GM18861 (cell line): Measurements from ENCODE around the gene AP1G1.
"Not testable (repeated sequence)": the region's sequence is repeated elsewhere in the genome, so short reads cannot be mapped to it uniquely, and the experiment has no call there.

Source experiments
- ATAC-seq: cut with Tn5 transposase; IDR thresholded peaks from one replicate; pipeline ENCODE4 v1.9.1; 2021; ENCODE audit not compliant: unreplicated experiment

Gene AP1G1

GRCh38 chr16:71808593-71809459, at the start of gene AP1G1:
AP1G1 (minus strand) TSS chr16:71808834; CDS start chr16:71789479, 19,355 bp downstream.
- ATAC-seq: peak; percentile 61

- no peak for ATAC-seq
Observed at GRCh38 chr16:71855937-71856662, 47.5 kb upstream of the AP1G1 start.

- ATAC-seq: no peak
Observed at GRCh38 chr16:71854369-71854948, 45.8 kb upstream of the AP1G1 start.

- peak; percentile 80 for ATAC-seq
Observed at GRCh38 chr16:71853413-71853812, 44.8 kb upstream of the AP1G1 start.

GRCh38 chr16:71852561-71852960, 43.9 kb upstream of the AP1G1 start:
- no peak for ATAC-seq

- ATAC-seq: no peak
Observed at GRCh38 chr16:71852158-71852557, 43.5 kb upstream of the AP1G1 start.

GRCh38 chr16:71851746-71852145, 43.1 kb upstream of the AP1G1 start:
- ATAC-seq: no peak

- ATAC-seq: no peak
Observed at GRCh38 chr16:71848622-71849021, 40.0 kb upstream of the AP1G1 start.

- no peak for ATAC-seq
Observed at GRCh38 chr16:71847096-71847495, 38.5 kb upstream of the AP1G1 start.

- ATAC-seq: no peak
Observed at GRCh38 chr16:71846431-71846830, 37.8 kb upstream of the AP1G1 start.

GRCh38 chr16:71845639-71846430, 37.2 kb upstream of the AP1G1 start, which contains the start of gene ATXN1L:
ATXN1L (plus strand) TSS chr16:71845976; CDS start chr16:71849741, 3,765 bp downstream.
- peak; percentile 51 for ATAC-seq

- ATAC-seq: peak; percentile 35
Observed at GRCh38 chr16:71843572-71843971, 34.9 kb upstream of the AP1G1 start.

GRCh38 chr16:71840052-71840451, 31.4 kb upstream of the AP1G1 start:
- ATAC-seq: no peak

GRCh38 chr16:71837150-71837549, 28.5 kb upstream of the AP1G1 start:
- ATAC-seq: no peak

GRCh38 chr16:71834291-71834690, 25.7 kb upstream of the AP1G1 start:
- no peak for ATAC-seq

- ATAC-seq: not testable (repeated sequence)
Observed at GRCh38 chr16:71832112-71832511, 23.5 kb upstream of the AP1G1 start.

GRCh38 chr16:71831698-71832097, 23.1 kb upstream of the AP1G1 start:
- ATAC-seq: not testable (repeated sequence)

- ATAC-seq: no peak
Observed at GRCh38 chr16:71830359-71830758, 21.7 kb upstream of the AP1G1 start.

- no peak for ATAC-seq
Observed at GRCh38 chr16:71826533-71827017, 17.9 kb upstream of the AP1G1 start.

- ATAC-seq: not testable (repeated sequence)
Observed at GRCh38 chr16:71817155-71817500, 8.5 kb upstream of the AP1G1 start.
